Skeletal muscle tissue (tissue), 4 donors: Measurements from ENCODE around the gene PARP4. TPM values are rescaled to one million over a fixed set of nuclear protein-coding genes. Genes with fewer than 3 reads are reported as not detected.
"Not testable (repeated sequence)": the region's sequence is repeated elsewhere in the genome, so short reads cannot be mapped to it uniquely, and the experiment has no call there.

Source experiments
- H3K27ac ChIP-seq: one replicate; pipeline ENCODE4 v1.7.0; 2013; ENCODE audit warnings: mild to moderate bottlenecking, low read depth, low read length, inconsistent platforms
- H3K27me3 ChIP-seq, 3 donors: one replicate each; pipeline ENCODE4 v1.7.0; 2013; ENCODE audit warnings: low read length in 3 of 3; ENCODE audit not compliant: control insufficient read depth in 3 of 3, insufficient read depth in 3 of 3
- H3K36me3 ChIP-seq, 3 donors: one replicate each; pipeline ENCODE4 v1.7.0; 2013; ENCODE audit warnings: low read length in 3 of 3; ENCODE audit not compliant: control insufficient read depth in 3 of 3, insufficient read depth in 3 of 3
- H3K4me1 ChIP-seq, 3 donors: one replicate each; pipeline ENCODE4 v1.7.0; 2013; ENCODE audit warnings: low read length in 3 of 3, mild to moderate bottlenecking in 3 of 3; ENCODE audit not compliant: control insufficient read depth in 3 of 3, insufficient read depth in 3 of 3
- H3K4me3 ChIP-seq, 3 donors: one replicate each; pipeline ENCODE4 v1.7.0; 2013; ENCODE audit warnings: low read length in 3 of 3
- H3K9ac ChIP-seq, 3 donors: one replicate each; pipeline ENCODE4 v1.7.0; 2013; ENCODE audit warnings: low read length in 3 of 3, mild to moderate bottlenecking in 3 of 3, moderate library complexity in 2 of 3, low read depth in 1 of 3
- H3K9me3 ChIP-seq, 3 donors: one replicate each; pipeline ENCODE4 v1.7.0; 2013; ENCODE audit warnings: low read length in 3 of 3; ENCODE audit not compliant: control insufficient read depth in 3 of 3
- total RNA-seq: library from RNA; depleted of rRNA; stranded (reverse); fragments of >200 nt; gene quantifications from one replicate; pipeline ENCODE4 v1.2.3, GENCODE V29; 2014
- donor health status: Osteomylitis.

PARP4 gene
- total RNA-seq, 1 donor from 2014 or later, result 24.5 TPM

DNA sequence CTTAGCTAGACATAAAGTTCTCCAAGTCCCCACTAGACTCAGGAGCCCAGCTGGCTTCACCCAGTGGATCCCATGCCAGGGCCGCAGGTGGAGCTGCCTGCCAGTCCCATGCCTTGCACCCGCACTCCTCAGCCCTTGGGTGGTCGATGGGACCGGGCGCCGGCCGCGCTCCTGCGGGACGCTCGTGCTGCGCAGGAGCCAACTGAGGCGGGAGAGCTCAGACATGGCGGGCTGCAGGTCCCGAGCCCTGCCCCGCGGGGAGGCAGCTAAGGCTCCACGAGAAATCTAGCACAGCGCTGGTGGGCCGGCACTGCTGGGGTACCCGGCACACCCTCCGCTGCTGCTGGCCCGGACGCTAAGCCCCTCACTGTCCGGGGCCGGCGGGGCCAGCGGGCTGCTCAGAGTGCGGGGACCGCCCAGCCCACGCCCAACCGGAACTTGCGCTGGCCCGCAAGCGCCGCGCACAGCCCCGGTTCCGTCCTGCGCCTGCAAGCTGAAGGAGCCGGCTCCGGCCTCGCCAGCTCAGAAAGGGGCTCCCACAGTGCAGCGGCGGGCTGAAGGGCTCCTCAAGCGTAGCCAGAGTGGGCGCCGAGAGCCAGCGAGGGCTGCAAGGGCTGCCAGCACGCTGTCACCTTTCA is 5.8 kb downstream of the PARP4 start:
- Histone ChIP-seq H3K27me3 (no peaks in the 10 kb centered on the region), H3K9ac (no peak overlapping the region), H3K4me1 (peaks cover 7 to 8% (median 8%) of the 10 kb centered on the region in 3 donors), H3K9me3 (no peaks in the 10 kb centered on the region), H3K27ac (no peak overlapping the region), H3K4me3 (no peak overlapping the region), H3K36me3 (peaks cover 0 to 4% (median 0%) of the 10 kb centered on the region in 3 donors)

DNA sequence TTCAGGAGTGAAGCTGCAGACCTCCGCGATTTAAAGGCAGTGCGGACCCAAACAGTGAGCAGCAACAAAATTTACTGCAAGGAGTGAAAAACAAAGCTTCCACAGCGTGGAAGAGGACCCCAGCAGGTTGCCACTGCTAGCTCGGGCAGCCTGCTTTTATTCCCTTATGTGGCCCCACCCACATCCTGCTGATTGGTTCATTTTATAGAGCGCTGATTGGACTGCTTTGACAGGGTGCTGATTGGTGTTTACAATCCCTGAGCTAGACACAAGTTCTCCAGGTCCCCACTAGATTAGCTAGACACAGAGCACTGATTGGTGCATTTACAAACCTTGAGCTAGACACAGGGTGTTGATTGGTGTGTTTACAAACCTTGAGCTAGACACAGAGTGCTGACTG is 6.3 kb downstream of the PARP4 start:
- not testable (repeated sequence) for H3K27me3 ChIP-seq, H3K27ac ChIP-seq, H3K9ac ChIP-seq, H3K36me3 ChIP-seq, H3K4me3 ChIP-seq, H3K4me1 ChIP-seq, H3K9me3 ChIP-seq

DNA sequence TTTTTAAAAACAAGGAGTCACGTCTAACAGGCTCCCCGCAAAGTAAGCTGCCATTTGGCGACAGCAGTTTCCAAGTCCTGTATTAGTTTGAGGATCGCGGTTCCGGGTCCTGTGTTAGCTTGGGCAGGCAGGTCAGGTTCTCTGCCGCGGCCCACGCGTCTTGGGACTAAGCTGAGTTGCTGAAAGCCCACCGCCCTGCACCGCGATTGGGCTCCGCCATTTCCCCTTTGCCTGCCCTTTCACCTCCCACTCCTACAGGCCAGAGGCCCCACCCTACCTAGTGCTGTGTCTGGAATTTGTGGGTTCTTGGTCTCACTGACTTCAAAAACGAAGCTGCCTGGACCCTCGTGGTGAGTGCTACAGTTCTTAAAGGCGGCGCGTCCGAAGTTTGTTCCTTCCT is 6.8 kb downstream of the PARP4 start:
- H3K9ac ChIP-seq, result no peak overlapping the region
- H3K27ac ChIP-seq, result no peak overlapping the region
- peaks cover 0 to 10% (median 0%) of the 10 kb centered on the region in 3 donors for H3K36me3 ChIP-seq
- H3K4me3 ChIP-seq, result no peak overlapping the region
- peaks cover under 1 to 2% (median under 1%) of the 10 kb centered on the region in 3 donors for H3K4me1 ChIP-seq
- H3K27me3 ChIP-seq, result no peaks in the 10 kb centered on the region
- H3K9me3 ChIP-seq, result no peaks in the 10 kb centered on the region

DNA sequence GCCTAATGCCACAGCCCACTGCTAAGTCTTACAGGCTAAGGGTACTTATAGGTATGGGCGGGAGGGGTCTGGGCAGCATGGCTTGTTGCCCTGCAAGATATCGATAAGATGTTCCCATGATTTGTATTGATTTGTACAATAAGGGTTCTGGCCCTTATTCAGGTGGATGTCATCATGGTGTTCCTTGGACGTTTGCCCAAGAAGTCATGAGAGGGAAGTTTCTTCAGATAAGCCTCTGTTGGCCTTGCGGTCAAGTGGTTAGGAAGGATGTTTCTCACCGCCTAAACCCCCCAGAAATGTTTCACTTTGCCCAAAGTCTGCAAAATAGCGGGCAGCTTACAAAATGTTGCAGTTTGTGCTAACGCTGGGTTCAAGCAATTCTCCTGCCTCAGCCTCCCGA is 7.3 kb downstream of the PARP4 start:
- Histone ChIP-seq H3K4me3 (no peak overlapping the region), H3K9ac (no peak overlapping the region), H3K36me3 (peaks cover 0 to 10% (median 0%) of the 10 kb centered on the region in 3 donors), H3K27ac (no peak overlapping the region), H3K4me1 (no peaks in the 10 kb centered on the region), H3K27me3 (no peaks in the 10 kb centered on the region), H3K9me3 (no peaks in the 10 kb centered on the region)

DNA sequence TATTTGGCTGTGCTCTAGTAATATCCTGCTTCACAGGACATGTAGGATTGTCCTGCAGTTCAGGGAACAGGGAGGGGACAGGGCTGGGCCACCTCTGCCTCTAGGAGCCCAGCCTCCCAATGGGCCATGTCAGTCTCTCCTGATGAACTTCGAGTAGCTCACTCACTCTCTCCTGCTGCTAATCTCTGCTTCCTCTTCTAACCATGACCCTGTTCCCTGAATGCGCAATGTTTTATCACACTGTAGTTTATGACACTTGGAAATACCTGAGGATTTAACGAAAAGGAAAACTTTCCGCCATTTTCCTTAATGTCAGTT is 9.2 kb downstream of the PARP4 start:
- no peaks in the 10 kb centered on the region for H3K27me3 ChIP-seq
- H3K36me3 ChIP-seq, result peaks cover 0 to 10% (median 0%) of the 10 kb centered on the region in 3 donors
- no peak overlapping the region for H3K4me3 ChIP-seq
- no peak overlapping the region for H3K9ac ChIP-seq
- no peaks in the 10 kb centered on the region for H3K4me1 ChIP-seq
- no peaks in the 10 kb centered on the region for H3K9me3 ChIP-seq
- H3K27ac ChIP-seq, result no peak overlapping the region

DNA sequence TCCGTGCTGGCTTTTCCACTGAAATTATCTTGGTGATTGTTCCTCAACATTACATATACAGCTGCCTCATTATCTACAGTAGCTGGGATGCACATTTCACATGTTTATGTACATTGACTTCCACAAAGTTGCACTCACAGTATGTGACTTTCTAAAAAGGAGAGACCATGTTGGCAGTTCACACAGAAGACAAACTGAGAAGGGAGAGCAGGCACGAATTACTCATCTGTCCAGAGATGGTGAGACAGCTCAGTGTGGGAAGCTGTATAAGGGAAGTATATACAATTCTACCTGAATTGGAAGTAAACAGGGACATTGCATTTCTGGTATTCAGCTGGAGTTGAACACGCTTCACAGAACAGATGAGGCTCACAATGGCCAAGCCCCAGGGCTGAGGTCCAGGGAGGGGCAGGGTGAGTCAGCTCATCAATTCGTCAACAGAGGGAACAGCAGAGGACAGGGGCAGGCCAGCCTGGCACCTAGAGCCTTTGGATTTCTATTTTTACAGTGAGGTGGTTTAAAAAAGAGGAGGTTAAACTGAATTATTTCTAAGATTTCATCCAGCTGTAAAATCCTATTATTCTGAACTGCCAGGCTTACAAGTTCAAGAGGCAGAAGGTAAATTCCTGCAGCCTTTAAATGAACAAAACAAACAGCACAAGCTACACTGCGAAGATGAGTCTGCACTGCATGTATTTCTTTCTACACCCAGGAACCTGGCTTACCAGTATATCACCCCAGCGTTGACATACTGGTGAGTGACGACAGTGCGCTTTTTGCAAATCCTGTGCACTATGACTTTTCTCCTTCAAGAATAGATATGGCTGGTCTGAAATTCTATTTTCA is 9.8 kb downstream of the PARP4 start:
- Histone ChIP-seq H3K9ac (no peak overlapping the region), H3K9me3 (no peaks in the 10 kb centered on the region), H3K4me1 (no peaks in the 10 kb centered on the region), H3K27ac (no peak overlapping the region), H3K36me3 (peaks cover 0 to 13% (median 3%) of the 10 kb centered on the region in 3 donors), H3K27me3 (no peaks in the 10 kb centered on the region), H3K4me3 (no peak overlapping the region)

DNA sequence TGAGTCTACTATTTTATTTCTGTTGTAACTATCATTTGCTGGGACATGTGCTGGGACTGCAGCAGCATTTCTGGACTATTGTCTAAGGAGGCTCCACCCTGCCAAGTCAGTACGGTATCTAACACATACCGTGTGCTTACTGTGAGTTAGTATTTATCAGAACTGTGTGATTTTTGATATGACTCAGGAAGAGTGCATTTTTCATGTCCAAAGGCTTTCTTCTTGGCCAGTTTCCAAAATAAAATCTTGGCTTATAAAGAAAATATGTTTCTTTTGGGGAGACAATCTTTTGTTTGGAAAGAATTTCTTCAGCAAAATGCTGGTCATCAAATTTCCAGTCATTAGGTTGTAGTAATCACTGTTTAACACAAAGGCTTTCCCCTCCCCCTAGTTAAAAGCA is 11.6 kb downstream of the PARP4 start:
- H3K27me3 ChIP-seq, result no peaks in the 10 kb centered on the region
- H3K27ac ChIP-seq, result no peak overlapping the region
- H3K36me3 ChIP-seq, result peaks cover 3 to 19% (median 13%) of the 10 kb centered on the region in 3 donors
- H3K4me3 ChIP-seq, result no peak overlapping the region
- no peak overlapping the region for H3K9ac ChIP-seq
- no peaks in the 10 kb centered on the region for H3K9me3 ChIP-seq
- no peaks in the 10 kb centered on the region for H3K4me1 ChIP-seq

DNA sequence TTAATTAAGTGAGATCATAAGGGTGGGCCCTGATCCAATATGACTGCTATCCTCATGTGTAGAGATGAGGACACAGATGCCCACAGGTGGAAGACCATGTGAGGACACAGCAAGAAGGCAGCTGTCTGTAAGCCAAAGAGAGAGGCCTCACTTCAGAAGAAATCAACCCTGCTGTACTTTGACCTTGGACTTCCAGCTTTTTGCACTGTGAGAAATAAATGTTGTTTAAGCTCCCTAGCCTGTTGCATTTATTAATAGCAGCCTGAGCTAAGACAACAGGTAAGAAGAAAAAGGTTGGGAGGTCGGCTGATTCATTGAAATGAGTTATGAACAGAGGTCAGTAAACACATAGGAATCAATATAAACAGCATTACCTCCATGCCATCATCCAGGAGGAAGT is 14.8 kb downstream of the PARP4 start:
- H3K9ac ChIP-seq, result no peak overlapping the region
- H3K4me3 ChIP-seq, result no peak overlapping the region
- H3K36me3 ChIP-seq, result peaks cover 14 to 31% (median 30%) of the 10 kb centered on the region in 3 donors
- no peak overlapping the region for H3K27ac ChIP-seq
- H3K9me3 ChIP-seq, result no peaks in the 10 kb centered on the region
- no peaks in the 10 kb centered on the region for H3K27me3 ChIP-seq
- H3K4me1 ChIP-seq, result no peaks in the 10 kb centered on the region

DNA sequence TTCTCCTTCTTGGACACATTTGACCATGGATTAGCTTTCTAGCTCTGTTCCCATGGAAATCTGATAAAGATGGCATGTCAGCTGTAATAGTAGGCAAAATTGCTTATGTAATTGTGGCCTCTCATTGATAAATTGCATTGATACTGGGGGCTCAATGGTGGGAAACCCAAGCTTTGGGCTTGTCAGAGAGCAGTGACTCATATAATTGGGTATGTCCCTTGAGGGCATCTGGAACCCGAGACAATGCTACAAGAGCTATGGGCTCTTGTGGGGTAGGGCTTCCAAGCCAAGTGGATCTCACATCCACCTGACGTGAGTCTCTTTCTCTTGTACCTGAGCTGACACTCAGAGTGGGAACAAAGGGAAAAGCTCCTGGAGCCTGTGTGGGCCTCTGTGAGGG is 16.3 kb downstream of the PARP4 start:
- H3K4me1 ChIP-seq, H3K4me3 ChIP-seq, H3K27me3 ChIP-seq, H3K27ac ChIP-seq, H3K9me3 ChIP-seq, H3K9ac ChIP-seq: not testable (repeated sequence)
- peaks cover 19 to 41% (median 32%) of the 10 kb centered on the region in 3 donors for H3K36me3 ChIP-seq

DNA sequence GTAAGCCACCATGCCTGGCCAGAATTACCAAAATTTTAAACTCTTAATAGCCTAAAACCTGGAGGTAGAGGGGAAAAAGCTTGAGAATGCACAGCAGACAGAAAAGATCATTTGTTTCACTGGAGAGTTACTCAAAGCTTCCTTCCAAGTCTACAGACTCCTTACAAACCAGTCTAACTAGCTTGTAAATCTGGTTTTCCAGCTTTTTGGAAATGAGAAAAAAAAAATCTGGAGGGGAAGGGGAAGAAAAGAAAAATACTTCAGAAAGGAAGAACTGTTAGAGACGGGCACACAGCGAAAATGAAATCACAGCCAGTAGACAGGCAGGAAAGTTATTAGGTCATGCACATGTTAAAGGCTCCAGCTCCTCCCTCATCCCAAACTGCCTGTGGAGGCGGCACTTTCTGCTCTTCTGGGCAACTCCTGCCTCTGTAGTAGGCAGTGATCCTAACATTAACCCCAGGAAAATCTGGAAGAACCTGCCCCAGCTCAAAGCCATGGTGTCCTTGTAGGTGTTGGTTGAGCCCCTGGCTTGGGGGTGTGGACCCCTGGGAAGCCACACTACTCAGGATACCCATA is 17.3 kb downstream of the PARP4 start:
- Histone ChIP-seq H3K27ac (no peak overlapping the region), H3K9ac (no peak overlapping the region), H3K27me3 (no peaks in the 10 kb centered on the region), H3K36me3 (peaks cover 19 to 48% (median 35%) of the 10 kb centered on the region in 3 donors), H3K4me3 (no peak overlapping the region), H3K4me1 (no peaks in the 10 kb centered on the region), H3K9me3 (no peaks in the 10 kb centered on the region)
